HK-2 (cell line): Measurements from ENCODE around the gene OR1F1.

Source experiments
- DNase-seq: peaks from one replicate; pipeline ENCODE4 v3.0.0-alpha.2; 2018; ENCODE audit not compliant: unreplicated experiment

OR1F1 gene

GRCh38 chr16:3249020-3249419 is 61.0 kb downstream of the OR1F1 start:
- no peak for DNase-seq

GRCh38 chr16:3249451-3249850 is 61.4 kb downstream of the OR1F1 start:
- DNase-seq, result no peak

- no peak for DNase-seq
Observed at GRCh38 chr16:3252967-3253366, 65.0 kb downstream of the OR1F1 start.

GRCh38 chr16:3254309-3254708 is 66.3 kb downstream of the OR1F1 start:
- no peak for DNase-seq
